Putamen (tissue), 1 donor: Measurements from ENCODE around the gene TLDC2.
"Not testable (repeated sequence)": the region's sequence is repeated elsewhere in the genome, so short reads cannot be mapped to it uniquely, and the experiment has no call there.

Experiments
- DNase-seq: peaks from one replicate; pipeline ENCODE4 v3.0.0-alpha.2; 2016; ENCODE audit warnings: low spot score

The TLDC2 gene

DNA sequence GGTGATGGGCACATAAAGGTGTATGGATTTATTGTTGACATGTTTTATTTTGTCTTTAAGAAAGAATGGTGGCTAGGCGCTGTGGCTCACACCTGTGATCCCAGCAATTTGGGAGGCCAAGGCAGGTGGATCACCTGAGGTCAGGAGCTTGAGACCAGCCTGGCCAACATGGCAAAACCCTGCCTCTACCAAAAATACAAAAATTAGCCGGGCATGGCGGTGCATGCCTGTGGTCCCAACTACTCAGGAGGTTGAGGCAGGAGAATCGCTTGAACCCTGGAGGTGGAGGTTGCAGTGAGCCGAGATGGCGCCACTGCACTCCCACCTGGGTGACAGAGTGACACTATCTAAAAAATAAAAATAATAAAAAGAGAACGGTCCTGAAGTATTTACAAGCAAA, 30.1 kb downstream of the TLDC2 start:
- DNase-seq: not testable (repeated sequence)

DNA sequence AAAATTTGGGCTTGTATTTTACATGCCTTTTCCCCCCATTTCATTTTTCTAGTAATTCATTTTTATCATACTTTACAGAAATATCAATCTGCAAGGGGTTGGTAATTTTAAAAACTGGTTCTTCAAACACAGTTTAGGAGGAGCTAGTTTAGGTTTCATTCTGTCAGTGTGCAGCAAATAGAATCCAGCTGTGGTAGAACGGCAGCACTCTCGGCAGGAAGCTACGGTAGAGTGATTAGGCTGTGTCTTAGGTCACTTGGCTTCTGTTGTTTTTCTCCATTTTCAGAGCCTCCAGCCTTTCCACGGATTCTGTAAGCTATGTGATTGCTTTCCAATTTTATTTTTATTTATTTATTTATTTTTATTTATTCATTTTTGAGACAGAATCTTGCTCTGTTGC, 32.7 kb downstream of the TLDC2 start:
- DNase-seq: no peak

DNA sequence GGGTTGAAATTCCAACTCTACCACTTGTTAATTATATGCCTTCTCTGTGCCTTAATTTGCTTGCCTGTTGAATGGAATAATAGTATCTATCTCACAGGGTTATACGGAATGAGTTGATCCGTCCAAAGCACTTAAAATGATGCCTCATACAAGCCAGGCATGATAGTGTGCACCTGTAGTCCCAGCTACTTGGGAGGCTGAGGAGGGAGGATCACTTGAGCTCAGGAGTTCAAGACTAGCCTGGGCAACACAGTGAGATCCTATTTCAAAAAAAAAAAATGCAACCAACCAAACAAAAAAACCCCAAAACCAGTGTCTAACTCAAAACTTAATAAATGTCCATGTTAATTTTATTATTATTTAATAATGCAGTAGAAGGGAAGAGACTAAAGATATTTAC, 40.3 kb downstream of the TLDC2 start:
- DNase-seq: no peak

DNA sequence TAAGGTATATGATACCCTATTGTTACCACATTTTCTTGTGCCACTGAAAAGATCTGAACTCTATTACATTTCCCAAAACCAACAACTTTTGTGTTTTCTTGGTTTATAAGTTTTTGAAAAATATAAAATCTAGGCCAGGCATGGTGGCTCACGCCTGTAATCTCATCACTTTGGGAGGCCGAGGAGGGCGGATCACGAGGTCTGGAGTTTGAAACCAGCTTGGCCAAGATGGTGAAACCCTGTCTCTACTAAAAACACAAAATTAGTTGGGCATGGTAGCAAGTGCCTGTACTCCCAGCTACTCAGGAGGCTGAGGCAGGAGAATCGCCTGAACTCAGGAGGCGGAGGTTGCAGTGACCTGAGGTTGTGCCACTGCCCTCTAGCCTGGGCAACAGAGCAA, 41.3 kb downstream of the TLDC2 start:
- no peak for DNase-seq

DNA sequence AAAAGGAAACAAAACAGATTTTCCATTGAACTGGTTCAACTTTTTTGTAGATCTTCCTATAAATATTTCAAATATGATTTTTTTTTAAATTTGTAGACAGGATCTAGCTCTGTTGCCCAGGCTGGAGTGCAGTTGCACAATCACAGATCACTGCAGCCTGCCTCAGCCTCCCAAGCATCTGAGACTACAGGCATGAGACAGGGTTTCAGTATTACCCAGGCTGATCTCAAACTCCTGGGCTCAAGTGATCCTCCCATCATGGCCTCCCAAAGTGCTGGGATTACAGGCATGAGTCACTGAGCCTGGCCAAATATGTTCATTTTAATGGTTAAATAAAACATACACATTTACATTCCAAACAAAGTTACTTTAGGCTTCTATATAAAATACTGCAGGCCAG, 42.0 kb downstream of the TLDC2 start:
- DNase-seq: no peak

DNA sequence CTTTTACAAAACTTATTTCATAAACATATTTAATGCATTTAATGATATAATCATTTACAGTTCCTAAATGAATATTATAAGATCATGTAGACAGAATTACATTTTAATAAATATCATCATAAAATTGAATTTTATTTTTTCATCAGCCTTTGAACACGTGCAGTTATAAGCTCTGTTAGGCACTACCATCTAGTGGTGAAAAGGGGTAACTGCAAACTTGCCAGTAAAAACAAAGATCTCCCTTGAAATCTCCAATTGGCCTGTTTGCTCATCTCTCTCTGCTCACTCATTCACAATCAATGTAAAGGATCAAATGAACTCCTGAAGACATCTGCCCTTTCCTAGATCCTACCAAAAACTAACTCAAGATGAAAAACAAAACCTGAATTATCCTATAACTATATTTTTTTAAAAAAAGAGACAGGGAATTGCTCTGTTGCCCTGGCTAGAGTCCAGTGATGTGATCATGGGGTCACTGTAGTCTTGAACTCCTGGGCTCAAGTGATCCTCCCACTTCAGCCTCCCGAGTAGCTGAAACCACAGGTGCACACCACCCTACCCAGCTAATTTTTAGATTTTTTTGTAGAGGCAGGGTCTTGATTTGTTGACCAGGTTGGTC, 43.9 kb downstream of the TLDC2 start:
- peak; percentile 42 for DNase-seq

DNA sequence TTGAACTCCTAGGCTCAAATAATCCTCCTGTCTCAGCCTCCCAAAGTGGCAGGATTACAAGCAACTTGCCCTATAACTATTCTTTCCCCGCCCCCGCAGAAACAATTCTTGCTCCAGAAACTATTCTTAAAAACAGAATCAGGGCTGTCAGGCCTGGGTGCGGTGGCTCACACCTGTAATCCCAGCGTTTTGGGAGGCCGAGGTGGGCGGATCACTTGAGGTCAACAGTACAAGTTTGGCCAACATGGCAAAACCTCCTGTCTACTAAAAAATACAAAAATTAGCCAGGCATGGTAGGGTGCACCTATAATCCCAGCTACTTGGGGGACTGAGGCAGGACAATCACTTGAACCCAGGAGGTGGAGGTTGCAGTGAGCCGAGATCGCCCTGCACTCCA, 44.4 kb downstream of the TLDC2 start:
- no peak for DNase-seq

DNA sequence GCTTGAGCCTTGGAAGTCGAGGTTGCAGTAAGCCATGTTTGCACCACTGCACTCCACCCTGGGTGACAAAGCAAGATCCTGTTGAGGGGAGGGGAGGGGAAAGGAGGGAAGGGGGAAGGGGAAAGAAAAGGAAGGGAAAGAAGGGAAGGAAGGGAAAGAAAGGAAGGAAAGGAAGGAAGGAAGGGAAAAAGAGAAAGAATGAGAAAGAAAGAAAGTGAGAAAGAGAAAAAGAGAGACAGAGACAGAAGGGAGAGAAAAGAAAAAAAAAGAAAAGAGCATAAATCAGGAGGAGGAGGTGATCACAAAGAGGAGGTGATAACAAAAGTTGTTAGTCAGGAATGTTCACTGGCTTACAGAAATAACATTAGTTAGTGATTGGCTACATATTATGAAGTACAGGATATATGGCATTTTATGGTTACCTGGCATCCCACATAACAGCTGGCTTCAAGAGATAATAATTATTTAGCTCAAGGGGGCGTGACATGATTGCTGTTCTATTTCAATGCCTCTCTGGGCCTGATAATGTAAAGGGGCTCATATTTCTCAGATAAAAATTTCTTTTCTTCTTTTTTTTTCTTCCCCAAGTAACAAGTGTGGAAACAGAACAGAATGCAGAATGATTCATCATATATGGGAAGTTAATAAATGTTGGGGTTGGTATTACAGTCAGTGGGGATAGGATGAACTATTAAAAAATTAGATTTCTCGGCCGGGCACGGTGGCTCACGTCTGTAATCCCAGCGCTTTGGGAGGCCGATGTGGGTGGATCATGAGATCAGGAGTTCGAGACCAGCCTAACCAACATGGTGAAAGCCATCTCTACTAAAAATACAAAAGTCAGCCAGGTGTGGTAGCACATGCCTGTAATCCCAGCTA, 48.5 kb downstream of the TLDC2 start:
- DNase-seq: no peak

DNA sequence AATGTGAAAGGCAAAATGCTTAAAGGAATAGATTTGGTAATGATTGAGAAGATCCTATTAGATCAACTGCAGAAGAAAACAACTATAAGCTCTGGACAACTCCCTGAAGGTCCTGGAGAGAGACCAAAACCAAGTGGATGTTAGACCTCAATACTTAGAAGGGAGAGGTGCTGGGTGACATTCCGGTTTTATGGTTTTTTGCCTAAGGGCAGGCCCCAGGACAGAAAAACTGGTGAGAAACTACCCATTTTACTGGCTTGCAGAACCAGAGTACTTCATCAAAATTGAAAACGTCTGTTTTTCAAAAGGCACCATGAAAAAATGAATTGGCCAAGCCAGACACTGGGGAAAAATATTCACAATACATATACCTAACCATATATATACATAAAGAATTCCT, 49.3 kb downstream of the TLDC2 start:
- no peak for DNase-seq

DNA sequence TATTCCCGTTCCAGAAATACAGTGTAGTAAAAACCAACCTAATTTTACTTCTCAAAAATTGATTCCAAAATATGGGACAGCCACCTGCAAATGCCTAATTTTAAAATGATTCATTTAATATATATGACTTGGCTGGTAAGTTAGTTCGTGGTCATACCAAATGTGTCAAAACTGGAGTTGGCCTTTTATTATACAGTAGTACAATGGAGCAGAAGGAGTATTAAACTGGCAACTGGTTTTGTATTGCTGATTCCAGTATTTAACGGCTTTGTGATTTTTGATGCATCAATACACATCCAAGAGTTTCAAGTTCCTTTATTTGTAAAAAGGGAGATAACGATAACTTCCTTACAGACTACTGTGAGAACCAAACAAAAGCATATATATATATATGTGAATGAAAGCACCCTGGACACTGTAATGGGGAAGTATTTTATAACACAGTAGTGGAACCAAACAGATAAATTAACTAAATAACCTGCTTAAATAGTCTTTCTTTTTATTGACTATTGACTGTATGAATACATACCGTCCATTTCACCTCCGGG, 50.8 kb downstream of the TLDC2 start:
- no peak for DNase-seq

DNA sequence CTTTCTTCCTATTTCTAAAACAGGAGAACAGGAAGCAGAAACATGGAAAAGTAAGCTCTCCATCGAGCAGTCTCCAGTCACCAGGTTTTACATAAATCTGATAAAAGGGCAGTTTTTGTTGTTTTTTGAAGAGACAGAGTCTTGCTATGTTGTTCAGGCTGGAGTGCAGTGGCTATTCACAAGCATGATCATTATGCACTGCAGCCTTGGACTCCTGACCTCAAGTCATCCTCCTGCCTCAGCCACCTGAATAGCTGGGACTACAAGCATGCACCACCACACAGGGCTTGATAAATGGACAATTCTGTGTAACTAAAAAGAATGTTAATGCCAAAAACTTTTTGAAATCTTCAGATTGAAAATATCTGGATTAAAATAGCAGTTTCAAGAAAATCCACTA, 51.8 kb downstream of the TLDC2 start:
- DNase-seq: no peak

DNA sequence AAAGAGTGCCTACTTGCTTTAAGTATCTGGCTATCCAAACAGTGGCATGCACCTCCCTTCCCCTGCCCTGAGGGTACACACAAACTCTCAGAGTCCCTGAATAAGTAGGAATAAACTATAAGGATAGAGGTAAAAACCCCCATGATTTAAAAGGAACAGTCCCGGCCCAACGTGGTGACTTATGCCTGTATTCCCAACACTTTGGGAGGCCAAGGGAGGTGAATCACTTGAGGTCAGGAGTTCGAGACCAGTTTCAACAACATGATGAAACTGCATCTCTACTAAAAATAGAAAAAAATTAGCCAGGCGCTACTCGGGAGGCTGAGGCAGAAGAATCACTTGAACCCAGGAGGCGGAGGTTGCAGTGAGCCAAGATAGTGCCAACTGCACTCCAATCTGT, 53.4 kb downstream of the TLDC2 start:
- DNase-seq: no peak

DNA sequence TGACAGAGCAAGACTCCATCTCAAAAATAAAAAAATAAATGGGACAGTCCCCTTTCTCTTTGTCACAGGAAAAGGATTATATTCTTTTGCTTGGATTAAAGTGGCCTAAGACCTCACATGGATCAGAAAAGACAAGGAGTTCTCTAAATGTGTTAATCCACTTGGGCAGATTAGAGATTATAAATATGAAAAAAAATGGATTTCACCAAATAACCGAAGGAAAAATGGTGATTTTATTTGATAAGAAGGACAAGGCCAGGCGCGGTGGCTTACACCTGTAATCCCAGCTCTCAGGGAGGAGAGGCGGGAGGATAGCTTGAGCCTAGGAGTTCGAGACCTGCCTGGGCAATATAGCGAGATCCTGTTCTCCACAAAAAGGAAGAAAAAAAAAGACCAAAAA, 53.8 kb downstream of the TLDC2 start:
- DNase-seq: no peak

DNA sequence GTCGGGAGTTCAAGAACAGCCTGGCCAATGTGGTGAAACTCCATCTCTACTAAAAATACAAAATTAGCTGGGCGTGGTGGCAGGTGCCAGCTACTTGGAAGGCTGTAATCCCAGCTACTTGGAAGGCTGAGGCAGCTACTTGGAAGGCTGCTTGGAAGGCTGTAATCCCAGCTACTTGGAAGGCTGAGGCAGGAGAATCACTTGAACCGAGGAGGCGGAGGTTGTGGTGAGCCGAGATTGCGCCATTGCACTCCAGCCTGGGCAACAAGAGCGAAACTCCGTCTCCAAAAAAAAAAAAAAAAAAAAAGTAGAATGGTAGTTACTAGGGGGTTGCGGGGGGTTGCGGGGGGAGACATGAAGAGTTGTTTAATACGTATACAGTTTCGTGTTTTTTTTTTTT, 56.1 kb downstream of the TLDC2 start:
- DNase-seq: not testable (repeated sequence)

DNA sequence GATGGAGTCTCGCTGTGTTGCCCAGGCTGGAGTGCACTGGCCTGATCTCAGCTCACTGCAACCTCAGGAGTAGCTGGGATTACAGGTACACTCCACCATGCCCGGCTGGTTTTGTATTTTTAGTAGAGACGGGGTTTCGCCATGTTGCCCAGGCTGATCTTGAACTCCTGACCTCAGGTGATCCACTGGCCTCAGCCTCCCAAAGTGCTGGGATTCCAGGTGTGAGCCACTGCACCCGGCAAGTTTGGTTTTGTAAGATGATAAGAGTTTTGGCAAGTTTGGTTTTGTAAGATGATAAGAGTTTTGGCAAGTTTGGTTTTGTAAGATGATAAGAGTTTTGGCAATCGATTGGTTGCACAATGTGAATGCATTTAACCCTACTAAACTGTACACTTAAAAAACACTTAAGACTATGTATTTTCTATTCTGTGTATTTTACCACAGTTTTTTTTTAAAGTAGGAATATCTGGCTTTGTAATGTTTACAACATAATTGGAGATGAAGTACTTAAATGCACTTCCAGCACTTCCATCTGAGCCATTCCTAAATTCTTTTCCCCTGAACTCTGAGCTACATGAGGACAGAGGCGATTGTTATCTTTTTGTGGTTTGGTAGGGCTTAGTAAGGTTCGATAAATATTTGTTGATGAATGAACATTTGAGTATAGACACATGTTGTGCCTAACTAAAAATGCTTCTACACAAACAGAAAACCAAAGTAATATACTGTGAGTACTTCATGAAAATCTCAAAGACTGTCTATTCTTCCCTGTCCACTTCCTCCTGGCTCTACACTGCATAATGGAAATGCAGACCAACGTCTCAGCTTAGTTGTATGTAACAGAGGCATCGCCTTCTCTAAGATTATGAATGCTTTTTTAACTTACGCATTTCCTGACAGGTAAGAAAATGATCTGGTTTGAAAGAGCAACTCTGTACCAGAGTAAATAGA, 56.8 kb downstream of the TLDC2 start:
- no peak for DNase-seq

DNA sequence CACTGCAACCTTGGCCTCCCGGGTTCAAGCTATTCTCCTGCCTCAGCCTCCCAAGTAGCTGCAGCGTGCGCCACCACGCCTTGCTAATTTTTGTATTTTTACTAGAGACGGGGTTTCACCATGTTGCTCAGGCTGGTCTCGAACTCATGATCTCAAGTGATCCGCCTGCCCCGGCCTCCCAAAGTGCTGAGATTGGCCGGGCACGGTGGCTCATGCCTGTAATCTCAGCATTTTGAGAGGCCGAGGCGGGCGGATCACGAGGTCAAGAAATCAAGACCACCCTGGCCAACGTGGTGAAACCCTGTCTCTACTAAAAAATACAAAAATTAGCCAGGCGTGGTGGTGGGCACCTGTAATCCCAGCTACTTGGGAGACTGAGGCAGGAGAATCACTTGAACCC, 57.6 kb downstream of the TLDC2 start:
- not testable (repeated sequence) for DNase-seq

DNA sequence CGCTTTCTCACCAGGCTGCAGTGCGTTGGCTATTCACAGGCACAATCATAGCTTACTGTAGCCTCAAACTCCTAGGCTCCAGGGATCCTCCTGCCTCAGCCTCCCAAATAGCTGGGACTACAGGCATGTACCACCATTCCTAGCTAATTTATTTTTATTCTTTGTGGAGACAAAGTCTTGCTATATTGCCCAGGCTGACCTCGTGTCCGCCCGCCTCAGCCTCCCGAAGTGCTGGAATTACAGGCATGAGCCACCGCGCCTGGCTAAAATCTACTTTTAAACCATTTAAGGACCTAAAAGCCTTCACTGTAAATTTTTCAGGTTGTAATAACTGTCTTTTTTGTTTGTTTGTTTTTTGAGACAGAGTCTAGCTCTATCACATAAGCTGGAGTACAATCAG, 60.4 kb downstream of the TLDC2 start:
- no peak for DNase-seq

DNA sequence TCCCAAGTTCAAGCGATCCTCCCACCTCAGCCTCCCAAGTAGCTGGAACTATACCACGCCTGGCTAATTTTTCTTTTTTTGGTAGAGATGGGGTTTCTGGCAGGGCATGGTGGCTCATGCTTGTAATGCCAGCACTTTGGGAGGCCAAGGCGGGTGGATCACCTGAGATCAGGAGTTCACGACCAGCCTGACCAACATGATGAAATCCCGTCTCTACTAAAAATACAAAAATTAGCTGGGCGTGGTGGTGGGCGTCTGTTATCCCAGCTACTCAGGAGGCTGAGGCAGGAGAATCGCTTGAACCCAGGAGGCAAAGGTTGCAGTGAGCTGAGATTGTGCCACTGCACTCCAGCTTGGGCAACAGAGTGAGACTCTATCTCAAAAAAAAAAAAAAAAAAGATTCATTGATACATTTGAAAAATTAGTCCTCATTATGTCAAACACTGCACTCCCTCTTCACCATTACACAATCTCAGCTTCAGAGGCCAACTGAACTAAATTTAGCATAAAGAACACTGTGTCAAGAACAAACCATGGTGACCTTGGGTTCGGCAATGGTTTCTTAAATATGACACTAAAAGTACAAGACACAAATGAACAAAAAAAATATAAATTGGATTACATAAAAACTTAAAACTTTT, 60.9 kb downstream of the TLDC2 start:
- not testable (repeated sequence) for DNase-seq

DNA sequence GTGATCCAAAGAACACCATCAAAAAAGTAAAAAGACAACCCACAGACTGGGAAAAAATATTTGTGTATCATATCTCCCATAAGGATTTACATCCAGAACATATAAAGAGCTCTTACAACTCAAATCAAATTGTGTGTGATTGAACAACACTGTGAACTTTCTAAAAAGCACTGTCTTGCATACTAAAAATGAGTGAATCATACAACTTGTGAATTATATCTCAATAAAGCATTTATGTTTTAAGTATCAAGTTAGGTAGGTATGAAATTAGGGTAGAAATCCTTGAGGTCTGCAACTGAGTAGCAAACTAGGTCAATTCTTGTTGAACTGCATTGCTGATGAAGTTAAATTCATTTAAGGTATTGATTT, 61.4 kb downstream of the TLDC2 start:
- no peak for DNase-seq

DNA sequence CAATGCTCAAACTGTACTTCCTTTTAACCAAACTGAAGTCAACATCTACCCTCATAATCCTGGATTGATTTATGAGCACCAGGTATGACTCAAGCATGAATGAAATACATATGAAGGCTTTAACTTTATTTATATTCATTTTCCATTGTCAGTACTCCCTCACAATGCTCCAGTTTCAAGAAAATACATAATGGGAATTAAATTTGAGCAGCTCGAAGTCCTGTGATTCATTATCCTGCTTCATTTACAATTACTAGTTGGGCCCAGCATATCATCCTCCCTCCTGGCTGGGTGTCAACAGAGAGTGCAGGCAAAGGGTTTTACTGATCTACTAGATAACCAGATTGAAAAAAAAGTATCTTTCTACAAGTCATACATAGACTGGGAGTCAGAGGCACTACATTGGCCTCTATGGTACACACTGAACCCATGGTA, 65.5 kb downstream of the TLDC2 start:
- no peak for DNase-seq
